ENCODE data around the gene APOBEC3A. TPM values are rescaled to one million over a fixed set of nuclear protein-coding genes. Genes with fewer than 3 reads are reported as not detected.

Gene APOBEC3A
- total and polyA plus RNA-seq, 2 of the 8 experiments (the other 6 are each of a cell fraction or from before 2014, with no cell fraction given): not detected

- no peak for FAIRE-seq
These were observed 53.5 kb downstream of the APOBEC3A start for GRCh38 chr22:39010946-39011345.

More at GRCh38 chr22:39010946-39011345, 53.5 kb downstream of the APOBEC3A start:
- Histone ChIP-seq H3K27me3 (replicated peaks in 1 of 4; ENCODE audit: control insufficient read depth in 3 of 4, extremely low read depth in 1 of 4, insufficient read depth in 3 of 4, low read length in 3 of 4) (no peaks in the 10 kb centered on the region), H2BK20ac (ENCODE audit: low read length) (no peak overlapping the region), H4K20me1 (replicated peaks in 1 of 2; ENCODE audit: control insufficient read depth in 1 of 2, insufficient read depth in 2 of 2, low read length in 2 of 2) (no peaks in the 10 kb centered on the region), H4K8ac (ENCODE audit: extremely low read depth, insufficient read depth, low read length) (peak overlapping the region; percentile 46; the same call in 1 of the 2 replicates), H2AK5ac (ENCODE audit: low read depth, low read length) (no peak overlapping the region), H3K23me2 (ENCODE audit: low read depth, low read length) (no peaks in the 10 kb centered on the region), H3K4ac (replicated peaks; ENCODE audit: insufficient read length, low read depth, low read length) (no peak overlapping the region), H3K56ac (replicated peaks; ENCODE audit: insufficient read length, low read depth, low read length) (no peak overlapping the region), H3K18ac (ENCODE audit: extremely low read depth, low read length) (no peak overlapping the region), H4K91ac (replicated peaks; ENCODE audit: insufficient read length, low read length) (no peak overlapping the region), H2BK15ac (ENCODE audit: low read length) (no peak overlapping the region), H3K4me2 (ENCODE audit: insufficient read depth in 1 of 2, low read depth in 2 of 2, low read length in 2 of 2) (no peak overlapping the region), H3K36me3 (ENCODE audit: control insufficient read depth in 2 of 4, insufficient read depth in 4 of 4, low read length in 3 of 4) (no peaks in the 10 kb centered on the region), H2BK5ac (ENCODE audit: low read depth, low read length) (no peak overlapping the region), H3K4me1 (replicated peaks in 1 of 4; ENCODE audit: control insufficient read depth in 3 of 4, insufficient read depth in 4 of 4, low read length in 3 of 4) (peaks cover 2 to 15% (median 6%) of the 10 kb centered on the region in 4 experiments; a peak in 5 of 7 replicates), H2AFZ (ENCODE audit: low read length) (no peak overlapping the region), H3K9ac (replicated peaks in 1 of 4; ENCODE audit: extremely low read depth in 1 of 4, low read depth in 3 of 4, low read length in 3 of 4) (no peak overlapping the region), H3K27ac (ENCODE audit: low read depth, low read length) (no peak overlapping the region), H3K4me3 (ENCODE audit: extremely low read depth in 1 of 4, insufficient read depth in 2 of 4, low read depth in 3 of 4, low read length in 4 of 4) (no peak overlapping the region), H3K9me3 (ENCODE audit: insufficient read depth in 2 of 2, low read depth in 1 of 2, low read length in 1 of 2) (no peaks in the 10 kb centered on the region), H3K79me1 (ENCODE audit: low read depth, low read length) (no peaks in the 10 kb centered on the region), H2BK120ac (replicated peaks; ENCODE audit: low read depth, low read length) (no peak overlapping the region), H3K79me2 (ENCODE audit: control insufficient read depth in 1 of 2, insufficient read depth in 2 of 2, low read length in 2 of 2) (no peaks in the 10 kb centered on the region), H2BK12ac (ENCODE audit: low read depth, low read length) (no peak overlapping the region), H4K5ac (ENCODE audit: insufficient read length, low read depth, low read length) (no peak overlapping the region), H3K23ac (ENCODE audit: insufficient read length) (no peak overlapping the region), H3K14ac (ENCODE audit: insufficient read length) (no peak overlapping the region)
- no peak for DNase-seq (ENCODE audit: low read depth in 1 of 2, low spot score in 2 of 2)
- ChIA-PET POLR2A (ENCODE audit: partially characterized antibody) (interaction anchor here (1.1 kb wide), 1 partner anchor 20 kb away, joined by 3 read pairs; no protein-coding TSS in a partner anchor), CTCF (ENCODE audit: partially characterized antibody) (interaction anchor here (1.2 kb wide), 1 partner anchor 242 kb away, joined by 3 read pairs; no protein-coding TSS in a partner anchor)
- WGBS, 2 experiments (ENCODE audit: extremely low coverage in 1 of 2, insufficient coverage in 1 of 2, insufficient read length in 1 of 2, insufficient replicate concordance in 2 of 2, low coverage in 1 of 2, low lambda C conversion rate in 2 of 2, missing lambda C conversion rate in 1 of 2): 92% methylated on average over 15 of the region's 15 CpGs; no CpG with 5 or more reads in 1 of the 2 experiments
- no peak for TF ChIP-seq BRCA1 (IDR thresholded peaks at IDR 0.05; ENCODE audit: low read depth, low read length)
- TF ChIP-seq SAP30 (IDR thresholded peaks at IDR 0.05; ENCODE audit: insufficient read depth, insufficient replicate concordance, low read length): no peak
- no peak for TF ChIP-seq USF2 (IDR thresholded peaks at IDR 0.05; ENCODE audit: low read length)
- TF ChIP-seq EP300 (IDR thresholded peaks at IDR 0.05; ENCODE audit: borderline replicate concordance in 1 of 2, low read depth in 2 of 2, low read length in 2 of 2): no peak
- no peak for TF ChIP-seq MAFK (IDR thresholded peaks at IDR 0.05; ENCODE audit: low read depth, low read length)
- no peak for TF ChIP-seq RBBP5 (IDR thresholded peaks at IDR 0.05; ENCODE audit: borderline replicate concordance, low read depth, low read length)
- TF ChIP-seq MAX (IDR thresholded peaks at IDR 0.05): no peak
- no peak for TF ChIP-seq SIX5 (IDR thresholded peaks at IDR 0.05; ENCODE audit: low read depth, low read length)
- no peak for TF ChIP-seq NRF1 (IDR thresholded peaks at IDR 0.05; ENCODE audit: low read depth, low read length)
- no peak for TF ChIP-seq ASH2L (IDR thresholded peaks at IDR 0.05; ENCODE audit: low read length)
- TF ChIP-seq EGR1 (IDR thresholded peaks at IDR 0.05; ENCODE audit: borderline replicate concordance, low read depth, low read length): no peak
- TF ChIP-seq FOSL1 (IDR thresholded peaks at IDR 0.05; ENCODE audit: insufficient read depth, low read depth, low read length): no peak
